HepG2 (cell line): ENCODE data around the gene ABL2. TPM values are rescaled to one million over a fixed set of nuclear protein-coding genes. Genes with fewer than 3 reads are reported as not detected.

ENCODE experiments used
- FOSL2 ChIP-seq: sonication (generic); formaldehyde crosslinking; IDR thresholded peaks from 2 replicates; pipeline ENCODE4 v1.4.0; 2020; ENCODE audit warnings: missing genetic modification reagents
- MAFK ChIP-seq, 2 experiments: IDR thresholded peaks in 1 of 2; conservative IDR thresholded peaks in 1 of 2; 2 replicates each; pipeline ENCODE4 v1.6.1; 2011; ENCODE audit warnings: improper control_type of control experiment in 2 of 2, low read length in 2 of 2
- MXD4 ChIP-seq: IDR thresholded peaks from 2 replicates; pipeline ENCODE4 v1.6.1; 2016; ENCODE audit warnings: mild to moderate bottlenecking, missing biosample characterization, missing genetic modification reagents
- NCOA1 ChIP-seq: sonication (generic); formaldehyde crosslinking; IDR thresholded peaks from 2 replicates; pipeline ENCODE4 v1.9.0; 2021; ENCODE audit warnings: missing genetic modification reagents
- NFATC3 ChIP-seq: sonication (generic); formaldehyde crosslinking; IDR thresholded peaks from 2 replicates; pipeline ENCODE4 v1.5.1; 2020; ENCODE audit warnings: mild to moderate bottlenecking, missing genetic modification reagents
- RAD21 ChIP-seq: fragments of 450-650 bp; formaldehyde crosslinking; IDR thresholded peaks from 2 replicates; pipeline ENCODE4 v1.5.0; 2020; ENCODE audit warnings: mild to moderate bottlenecking
- ZMYM2 ChIP-seq: sonication (generic); formaldehyde crosslinking; IDR thresholded peaks from 2 replicates; pipeline ENCODE4 v1.8.0; 2022; ENCODE audit warnings: mild to moderate bottlenecking, missing genetic modification reagents
- ZNF33B ChIP-seq: sonication (generic); formaldehyde crosslinking; IDR thresholded peaks from 2 replicates; pipeline ENCODE4 v1.5.1; 2020; ENCODE audit warnings: mild to moderate bottlenecking, missing genetic modification reagents
- ZSCAN31 ChIP-seq: sonication (generic); formaldehyde crosslinking; IDR thresholded peaks from 2 replicates; pipeline ENCODE4 v1.5.0; 2020; ENCODE audit warnings: low read depth, mild to moderate bottlenecking, missing genetic modification reagents
- polyA plus RNA-seq, 8 experiments: library from polyadenylated mRNA; depleted of rRNA in 3 of 8; stranded (reverse) in 7 of 8; unstranded in 1 of 8; fragments of >200 nt; fragmentation: Illumina TruSeq in 4 of 8; extraction: Trizol in 4 of 8; gene quantifications; 2 replicates each; pipeline versions ENCODE4 v1.2.1 to v1.2.3, GENCODE V29; 2011 to 2016; ENCODE audit warnings: low read depth in 4 of 8, missing spikeins in 1 of 8, mixed read lengths in 1 of 8; ENCODE audit not compliant: insufficient read depth in 1 of 8
- total RNA-seq, 5 experiments: library from RNA; depleted of rRNA; stranded (reverse); fragments of >200 nt; fragmentation: Illumina TruSeq; extraction: Trizol; gene quantifications; 2 replicates each; pipeline ENCODE4 v1.2.3, GENCODE V29; 2016; ENCODE audit warnings: low read depth in 1 of 5
- TF ChIP-seq, protein P1 (sequence below): IDR thresholded peaks from 2 replicates; pipeline ENCODE4 v1.6.1; 2016; ENCODE audit warnings: mild to moderate bottlenecking
- TF ChIP-seq, protein P2 (sequence below), 2 experiments: fragments of 450-650 bp in 1 of 2; sonication (generic) in 1 of 2; formaldehyde crosslinking in 1 of 2; IDR thresholded peaks; 2 replicates each; pipeline versions ENCODE4 v1.6.1 to v1.8.0; 2016 to 2022; ENCODE audit warnings: antibody characterized with exemption in 1 of 2, mild to moderate bottlenecking in 1 of 2, missing genetic modification reagents in 1 of 2
- TF ChIP-seq, protein P3 (sequence below): sonication (generic); formaldehyde crosslinking; IDR thresholded peaks from 2 replicates; pipeline ENCODE4 v1.5.1; 2020; ENCODE audit warnings: mild to moderate bottlenecking, moderate library complexity, missing genetic modification reagents
- TF ChIP-seq, protein P4 (sequence below): sonication (generic); formaldehyde crosslinking; IDR thresholded peaks from 2 replicates; pipeline ENCODE4 v1.5.0; 2020; ENCODE audit warnings: mild to moderate bottlenecking, missing genetic modification reagents

The ABL2 gene
- total and polyA plus RNA-seq, 2 of the 13 experiments (the other 11 are each of a cell fraction or from before 2014, with no cell fraction given) = 5.8 to 6.0 TPM

DNA sequence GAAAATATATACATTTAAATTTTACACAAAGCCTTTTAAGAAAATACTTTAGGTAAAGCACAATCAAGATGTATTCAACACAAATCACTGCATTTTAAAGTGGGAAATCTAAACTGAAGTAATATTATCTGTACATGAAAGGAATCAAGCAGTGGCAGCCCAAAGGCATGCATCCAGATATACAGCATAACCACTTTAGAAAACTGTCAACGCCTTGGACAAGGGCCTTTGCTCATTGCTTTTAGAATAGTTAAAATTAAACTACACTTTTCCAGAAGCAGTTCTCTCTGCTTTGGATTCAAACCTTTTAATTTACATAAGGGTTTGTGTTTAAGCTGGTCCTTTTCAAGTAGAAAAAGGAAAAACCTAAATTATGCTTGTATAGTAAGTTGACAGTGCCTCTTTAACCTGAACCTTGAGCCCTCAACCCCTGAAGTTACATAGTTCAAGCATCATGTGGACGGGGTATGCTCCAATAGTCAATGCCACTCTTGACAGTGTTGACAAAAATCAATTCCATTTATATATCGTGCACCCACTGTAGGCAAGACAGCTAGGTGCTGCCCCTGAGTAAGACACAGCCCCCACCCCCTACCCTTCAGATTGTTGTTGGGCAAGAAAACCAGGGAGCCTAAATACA, 124.7 kb downstream of the ABL2 start (continued):
- TF ChIP-seq, protein P1, sequence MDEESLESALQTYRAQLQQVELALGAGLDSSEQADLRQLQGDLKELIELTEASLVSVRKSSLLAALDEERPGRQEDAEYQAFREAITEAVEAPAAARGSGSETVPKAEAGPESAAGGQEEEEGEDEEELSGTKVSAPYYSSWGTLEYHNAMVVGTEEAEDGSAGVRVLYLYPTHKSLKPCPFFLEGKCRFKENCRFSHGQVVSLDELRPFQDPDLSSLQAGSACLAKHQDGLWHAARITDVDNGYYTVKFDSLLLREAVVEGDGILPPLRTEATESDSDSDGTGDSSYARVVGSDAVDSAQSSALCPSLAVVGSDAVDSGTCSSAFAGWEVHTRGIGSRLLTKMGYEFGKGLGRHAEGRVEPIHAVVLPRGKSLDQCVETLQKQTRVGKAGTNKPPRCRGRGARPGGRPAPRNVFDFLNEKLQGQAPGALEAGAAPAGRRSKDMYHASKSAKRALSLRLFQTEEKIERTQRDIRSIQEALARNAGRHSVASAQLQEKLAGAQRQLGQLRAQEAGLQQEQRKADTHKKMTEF (CRISPR knock-in tag) = peak; percentile 81
- TF ChIP-seq MAFK (conservative IDR thresholded peaks at IDR 0.05 in 1 of 2, IDR thresholded peaks at IDR 0.05 in 1 of 2; ENCODE audit: low read length in 2 of 2) (no peak; a peak in 1 of 4 replicates), ZMYM2 (CRISPR knock-in tag) (peak; percentile 67; the same call in 1 of the 2 replicates), ZSCAN31 (CRISPR knock-in tag) (no peak), NFATC3 (CRISPR knock-in tag) (no peak), RAD21 (no peak), FOSL2 (CRISPR knock-in tag) (peak; percentile 55), NCOA1 (CRISPR knock-in tag) (0 out of 2 replicates have a peak, but pooled peaks have one; percentile 79), ZNF33B (CRISPR knock-in tag) (no peak), MXD4 (CRISPR knock-in tag) (peak; percentile 48; the same call in 1 of the 2 replicates)
- TF ChIP-seq, protein P2, sequence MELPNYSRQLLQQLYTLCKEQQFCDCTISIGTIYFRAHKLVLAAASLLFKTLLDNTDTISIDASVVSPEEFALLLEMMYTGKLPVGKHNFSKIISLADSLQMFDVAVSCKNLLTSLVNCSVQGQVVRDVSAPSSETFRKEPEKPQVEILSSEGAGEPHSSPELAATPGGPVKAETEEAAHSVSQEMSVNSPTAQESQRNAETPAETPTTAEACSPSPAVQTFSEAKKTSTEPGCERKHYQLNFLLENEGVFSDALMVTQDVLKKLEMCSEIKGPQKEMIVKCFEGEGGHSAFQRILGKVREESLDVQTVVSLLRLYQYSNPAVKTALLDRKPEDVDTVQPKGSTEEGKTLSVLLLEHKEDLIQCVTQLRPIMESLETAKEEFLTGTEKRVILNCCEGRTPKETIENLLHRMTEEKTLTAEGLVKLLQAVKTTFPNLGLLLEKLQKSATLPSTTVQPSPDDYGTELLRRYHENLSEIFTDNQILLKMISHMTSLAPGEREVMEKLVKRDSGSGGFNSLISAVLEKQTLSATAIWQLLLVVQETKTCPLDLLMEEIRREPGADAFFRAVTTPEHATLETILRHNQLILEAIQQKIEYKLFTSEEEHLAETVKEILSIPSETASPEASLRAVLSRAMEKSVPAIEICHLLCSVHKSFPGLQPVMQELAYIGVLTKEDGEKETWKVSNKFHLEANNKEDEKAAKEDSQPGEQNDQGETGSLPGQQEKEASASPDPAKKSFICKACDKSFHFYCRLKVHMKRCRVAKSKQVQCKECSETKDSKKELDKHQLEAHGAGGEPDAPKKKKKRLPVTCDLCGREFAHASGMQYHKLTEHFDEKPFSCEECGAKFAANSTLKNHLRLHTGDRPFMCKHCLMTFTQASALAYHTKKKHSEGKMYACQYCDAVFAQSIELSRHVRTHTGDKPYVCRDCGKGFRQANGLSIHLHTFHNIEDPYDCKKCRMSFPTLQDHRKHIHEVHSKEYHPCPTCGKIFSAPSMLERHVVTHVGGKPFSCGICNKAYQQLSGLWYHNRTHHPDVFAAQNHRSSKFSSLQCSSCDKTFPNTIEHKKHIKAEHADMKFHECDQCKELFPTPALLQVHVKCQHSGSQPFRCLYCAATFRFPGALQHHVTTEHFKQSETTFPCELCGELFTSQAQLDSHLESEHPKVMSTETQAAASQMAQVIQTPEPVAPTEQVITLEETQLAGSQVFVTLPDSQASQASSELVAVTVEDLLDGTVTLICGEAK (IDR thresholded peaks at IDR 0.05) = no peak
- TF ChIP-seq, protein P2 (CRISPR knock-in tag; IDR thresholded peaks at IDR 0.05) = peak; percentile 41; the same call in 1 of the 2 replicates
- TF ChIP-seq, protein P3, sequence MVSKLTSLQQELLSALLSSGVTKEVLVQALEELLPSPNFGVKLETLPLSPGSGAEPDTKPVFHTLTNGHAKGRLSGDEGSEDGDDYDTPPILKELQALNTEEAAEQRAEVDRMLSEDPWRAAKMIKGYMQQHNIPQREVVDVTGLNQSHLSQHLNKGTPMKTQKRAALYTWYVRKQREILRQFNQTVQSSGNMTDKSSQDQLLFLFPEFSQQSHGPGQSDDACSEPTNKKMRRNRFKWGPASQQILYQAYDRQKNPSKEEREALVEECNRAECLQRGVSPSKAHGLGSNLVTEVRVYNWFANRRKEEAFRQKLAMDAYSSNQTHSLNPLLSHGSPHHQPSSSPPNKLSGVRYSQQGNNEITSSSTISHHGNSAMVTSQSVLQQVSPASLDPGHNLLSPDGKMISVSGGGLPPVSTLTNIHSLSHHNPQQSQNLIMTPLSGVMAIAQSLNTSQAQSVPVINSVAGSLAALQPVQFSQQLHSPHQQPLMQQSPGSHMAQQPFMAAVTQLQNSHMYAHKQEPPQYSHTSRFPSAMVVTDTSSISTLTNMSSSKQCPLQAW (CRISPR knock-in tag) = peak; percentile 60; the same call in 1 of the 2 replicates
- TF ChIP-seq, protein P4, sequence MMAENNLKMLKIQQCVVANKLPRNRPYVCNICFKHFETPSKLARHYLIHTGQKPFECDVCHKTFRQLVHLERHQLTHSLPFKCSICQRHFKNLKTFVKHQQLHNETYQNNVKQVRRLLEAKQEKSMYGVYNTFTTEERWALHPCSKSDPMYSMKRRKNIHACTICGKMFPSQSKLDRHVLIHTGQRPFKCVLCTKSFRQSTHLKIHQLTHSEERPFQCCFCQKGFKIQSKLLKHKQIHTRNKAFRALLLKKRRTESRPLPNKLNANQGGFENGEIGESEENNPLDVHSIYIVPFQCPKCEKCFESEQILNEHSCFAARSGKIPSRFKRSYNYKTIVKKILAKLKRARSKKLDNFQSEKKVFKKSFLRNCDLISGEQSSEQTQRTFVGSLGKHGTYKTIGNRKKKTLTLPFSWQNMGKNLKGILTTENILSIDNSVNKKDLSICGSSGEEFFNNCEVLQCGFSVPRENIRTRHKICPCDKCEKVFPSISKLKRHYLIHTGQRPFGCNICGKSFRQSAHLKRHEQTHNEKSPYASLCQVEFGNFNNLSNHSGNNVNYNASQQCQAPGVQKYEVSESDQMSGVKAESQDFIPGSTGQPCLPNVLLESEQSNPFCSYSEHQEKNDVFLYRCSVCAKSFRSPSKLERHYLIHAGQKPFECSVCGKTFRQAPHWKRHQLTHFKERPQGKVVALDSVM (CRISPR knock-in tag) = 0 out of 2 replicates have a peak, but pooled peaks have one; percentile 44
